Measurements from ENCODE around the gene IDH2. TPM values are rescaled to one million over a fixed set of nuclear protein-coding genes. Genes with fewer than 3 reads are reported as not detected.
"Not testable (repeated sequence)": the region's sequence is repeated elsewhere in the genome, so short reads cannot be mapped to it uniquely, and the experiment has no call there.

The IDH2 gene
- total RNA-seq, 1 experiment from 2014 or later, result 46.2 TPM

GRCh38 chr15:90071220-90071807 is 31.0 kb downstream of the IDH2 start:
- DNase-seq (ENCODE audit: low spot score), result peak; percentile 60

GRCh38 chr15:90070623-90071022 is 31.6 kb downstream of the IDH2 start:
- in situ Hi-C loops (cut with HindIII; ENCODE audit: low sequenced_read_pairs), result not testable (repeated sequence)

More at GRCh38 chr15:90071220-90071807, 31.0 kb downstream of the IDH2 start:
- in situ Hi-C loops (cut with HindIII; ENCODE audit: low sequenced_read_pairs), result no loop called here

GRCh38 chr15:90067953-90068606 is 34.2 kb downstream of the IDH2 start:
- DNase-seq (ENCODE audit: low spot score), result no peak
- in situ Hi-C loops (cut with HindIII; ENCODE audit: low sequenced_read_pairs), result no loop called here

More at GRCh38 chr15:90070623-90071022, 31.6 kb downstream of the IDH2 start:
- not testable (repeated sequence) for DNase-seq (ENCODE audit: low spot score)

GRCh38 chr15:90067181-90067952 is 34.9 kb downstream of the IDH2 start:
- no peak for DNase-seq (ENCODE audit: low spot score)
- in situ Hi-C loops (cut with HindIII; ENCODE audit: low sequenced_read_pairs), result no loop called here

GRCh38 chr15:90065682-90066049 is 36.6 kb downstream of the IDH2 start:
- DNase-seq (ENCODE audit: low spot score), result no peak
- in situ Hi-C loops (cut with HindIII; ENCODE audit: low sequenced_read_pairs), result no loop called here

- in situ Hi-C loops (cut with HindIII; ENCODE audit: low sequenced_read_pairs), result no loop called here
- no peak for DNase-seq (ENCODE audit: low spot score)
Observed at GRCh38 chr15:90064911-90065681, 37.2 kb downstream of the IDH2 start.

- in situ Hi-C loops (cut with HindIII; ENCODE audit: low sequenced_read_pairs), result no loop called here
- no peak for DNase-seq (ENCODE audit: low spot score)
Observed at GRCh38 chr15:90063770-90064247, 38.5 kb downstream of the IDH2 start.

GRCh38 chr15:90062973-90063769 is 39.1 kb downstream of the IDH2 start:
- in situ Hi-C loops (cut with HindIII; ENCODE audit: low sequenced_read_pairs), result no loop called here
- DNase-seq (ENCODE audit: low spot score), result no peak

GRCh38 chr15:90062462-90062932 is 39.8 kb downstream of the IDH2 start:
- no peak for DNase-seq (ENCODE audit: low spot score)
- in situ Hi-C loops (cut with HindIII; ENCODE audit: low sequenced_read_pairs), result no loop called here

- no peak for DNase-seq (ENCODE audit: low spot score)
- in situ Hi-C loops (cut with HindIII; ENCODE audit: low sequenced_read_pairs), result no loop called here
Observed at GRCh38 chr15:90062023-90062442, 40.2 kb downstream of the IDH2 start.

GRCh38 chr15:90060797-90061196 is 41.5 kb downstream of the IDH2 start:
- in situ Hi-C loops (cut with HindIII; ENCODE audit: low sequenced_read_pairs), result no loop called here
- DNase-seq (ENCODE audit: low spot score), result no peak

- no peak for DNase-seq (ENCODE audit: low spot score)
- in situ Hi-C loops (cut with HindIII; ENCODE audit: low sequenced_read_pairs), result no loop called here
Observed at GRCh38 chr15:90059208-90059985, 42.9 kb downstream of the IDH2 start.

GRCh38 chr15:90058775-90059174 is 43.5 kb downstream of the IDH2 start:
- no peak for DNase-seq (ENCODE audit: low spot score)
- in situ Hi-C loops (cut with HindIII; ENCODE audit: low sequenced_read_pairs), result no loop called here

GRCh38 chr15:90058308-90058707 is 44.0 kb downstream of the IDH2 start:
- no peak for DNase-seq (ENCODE audit: low spot score)
- in situ Hi-C loops (cut with HindIII; ENCODE audit: low sequenced_read_pairs), result no loop called here

- in situ Hi-C loops (cut with HindIII; ENCODE audit: low sequenced_read_pairs), result no loop called here
- DNase-seq (ENCODE audit: low spot score), result no peak
Observed at GRCh38 chr15:90056529-90056928, 45.7 kb downstream of the IDH2 start.

GRCh38 chr15:90055182-90055581 is 47.1 kb downstream of the IDH2 start:
- DNase-seq (ENCODE audit: low spot score), result no peak
- in situ Hi-C loops (cut with HindIII; ENCODE audit: low sequenced_read_pairs), result no loop called here

- in situ Hi-C loops (cut with HindIII; ENCODE audit: low sequenced_read_pairs), result no loop called here
- DNase-seq (ENCODE audit: low spot score), result no peak
Observed at GRCh38 chr15:90054618-90055097, 47.6 kb downstream of the IDH2 start.
